Measurements from ENCODE around the gene PLD4. TPM values are rescaled to one million over a fixed set of nuclear protein-coding genes. Genes with fewer than 3 reads are reported as not detected.

The PLD4 gene
- total RNA-seq, 6 experiments from 2014 or later = 0.05 to 0.18 (median 0.11) TPM

- no peaks in the 10 kb centered on the region; the same call in 1 of the 2 replicates for H3K36me3 Mint-ChIP-seq (ENCODE audit: low read depth)
- no peaks in the 10 kb centered on the region for H3K9me3 Mint-ChIP-seq
- H3K4me3 Mint-ChIP-seq = no peak overlapping the region
- H3K27ac Mint-ChIP-seq = no peak overlapping the region
- peaks cover 12% of the 10 kb centered on the region for H3K27me3 Mint-ChIP-seq (ENCODE audit: insufficient read depth)
- no peak for TF ChIP-seq CTCF (IDR thresholded peaks at IDR 0.05)
- no peak for DNase-seq
- H3K4me1 Mint-ChIP-seq (ENCODE audit: low read depth) = peaks cover 5% of the 10 kb centered on the region
Measured at GRCh38 chr14:104895786-104896661, 28.7 kb upstream of the PLD4 start.

- DNase-seq = no peak
Measured at GRCh38 chr14:104897330-104898194, 27.1 kb upstream of the PLD4 start.

GRCh38 chr14:104898195-104898558, 26.5 kb upstream of the PLD4 start:
- peaks cover 13% of the 10 kb centered on the region for H3K27me3 Mint-ChIP-seq (ENCODE audit: insufficient read depth)
- no peaks in the 10 kb centered on the region for H3K9me3 Mint-ChIP-seq
- no peak for DNase-seq
- H3K4me1 Mint-ChIP-seq (ENCODE audit: low read depth) = peaks cover 5% of the 10 kb centered on the region
- no peaks in the 10 kb centered on the region; the same call in 1 of the 2 replicates for H3K36me3 Mint-ChIP-seq (ENCODE audit: low read depth)
- H3K27ac Mint-ChIP-seq = no peak overlapping the region
- H3K4me3 Mint-ChIP-seq = no peak overlapping the region
- TF ChIP-seq CTCF (IDR thresholded peaks at IDR 0.05) = no peak

More at GRCh38 chr14:104897330-104898194, 27.1 kb upstream of the PLD4 start:
- Mint-ChIP-seq H3K27me3 (ENCODE audit: insufficient read depth) (peaks cover 12% of the 10 kb centered on the region), H3K36me3 (ENCODE audit: low read depth) (no peaks in the 10 kb centered on the region; the same call in 1 of the 2 replicates), H3K4me3 (no peak overlapping the region), H3K4me1 (ENCODE audit: low read depth) (peaks cover 5% of the 10 kb centered on the region), H3K9me3 (no peaks in the 10 kb centered on the region), H3K27ac (no peak overlapping the region; the same call in 1 of the 2 replicates)
- no peak for TF ChIP-seq CTCF (IDR thresholded peaks at IDR 0.05)

- Mint-ChIP-seq H3K4me3 (no peak overlapping the region), H3K27ac (no peak overlapping the region), H3K9me3 (no peaks in the 10 kb centered on the region), H3K4me1 (ENCODE audit: low read depth) (peaks cover 5% of the 10 kb centered on the region), H3K27me3 (ENCODE audit: insufficient read depth) (peaks cover 19% of the 10 kb centered on the region), H3K36me3 (ENCODE audit: low read depth) (no peaks in the 10 kb centered on the region; the same call in 1 of the 2 replicates)
- DNase-seq = no peak
- TF ChIP-seq CTCF (IDR thresholded peaks at IDR 0.05) = no peak
Measured at GRCh38 chr14:104898870-104899510, 25.7 kb upstream of the PLD4 start.

GRCh38 chr14:104899781-104900180, 24.9 kb upstream of the PLD4 start:
- H3K27me3 Mint-ChIP-seq (ENCODE audit: insufficient read depth) = peaks cover 26% of the 10 kb centered on the region
- no peak for DNase-seq
- peaks cover 5% of the 10 kb centered on the region for H3K4me1 Mint-ChIP-seq (ENCODE audit: low read depth)
- TF ChIP-seq CTCF (IDR thresholded peaks at IDR 0.05) = no peak
- H3K9me3 Mint-ChIP-seq = no peaks in the 10 kb centered on the region
- no peak overlapping the region for H3K4me3 Mint-ChIP-seq
- no peaks in the 10 kb centered on the region; the same call in 1 of the 2 replicates for H3K36me3 Mint-ChIP-seq (ENCODE audit: low read depth)
- no peak overlapping the region for H3K27ac Mint-ChIP-seq
